GM19025 (cell line): Measurements from ENCODE around the gene LY6G6D.

ENCODE experiments used
- ATAC-seq: cut with Tn5 transposase; IDR thresholded peaks from one replicate; pipeline ENCODE4 v1.9.1; 2021; ENCODE audit warnings: mild to moderate bottlenecking, low read depth, moderate library complexity; ENCODE audit not compliant: unreplicated experiment

Gene LY6G6D

DNA sequence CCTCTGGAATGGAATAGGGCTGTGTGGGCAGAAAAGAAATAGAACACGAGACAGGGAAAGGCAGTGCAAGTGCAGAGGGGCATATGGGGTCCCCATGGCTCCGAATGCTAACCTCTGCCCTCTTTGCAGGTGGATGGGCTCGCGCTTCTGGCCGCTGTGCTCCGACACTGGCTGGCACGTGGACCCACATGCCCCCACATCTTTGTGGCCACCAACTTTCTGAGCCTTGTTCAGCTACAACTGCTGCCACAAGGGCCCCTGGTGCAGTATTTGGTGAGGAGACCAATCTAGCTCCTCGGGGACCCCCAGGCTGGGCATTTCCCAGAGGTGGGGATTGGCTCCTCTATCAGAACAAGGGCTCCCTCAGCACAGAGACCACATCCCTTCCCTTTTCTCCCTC is 46.2 kb downstream of the LY6G6D start:
- no peak for ATAC-seq

DNA sequence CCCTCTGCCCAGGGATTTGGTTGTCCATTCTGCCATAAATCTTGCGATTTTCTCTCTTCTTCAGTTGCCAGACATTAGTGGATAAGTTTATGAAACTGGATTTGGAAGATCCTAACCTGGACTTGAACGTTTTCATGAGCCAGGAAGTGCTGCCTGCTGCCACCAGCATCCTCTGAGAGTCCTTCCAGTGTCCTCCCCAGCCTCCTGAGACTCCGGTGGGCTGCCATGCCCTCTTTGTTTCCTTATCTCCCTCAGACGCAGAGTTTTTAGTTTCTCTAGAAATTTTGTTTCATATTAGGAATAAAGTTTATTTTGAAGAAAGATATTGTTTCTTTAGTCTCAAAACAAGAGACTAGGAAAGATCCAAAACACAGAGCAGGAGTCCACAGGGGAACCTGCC is 47.2 kb downstream of the LY6G6D start, which contains the start of gene SAPCD1:
TSS of gene SAPCD1 (plus strand) at position 301 of the 400 bp plus-strand sequence. CDS start 399 bp downstream, outside the sequence.
- ATAC-seq = no peak

DNA sequence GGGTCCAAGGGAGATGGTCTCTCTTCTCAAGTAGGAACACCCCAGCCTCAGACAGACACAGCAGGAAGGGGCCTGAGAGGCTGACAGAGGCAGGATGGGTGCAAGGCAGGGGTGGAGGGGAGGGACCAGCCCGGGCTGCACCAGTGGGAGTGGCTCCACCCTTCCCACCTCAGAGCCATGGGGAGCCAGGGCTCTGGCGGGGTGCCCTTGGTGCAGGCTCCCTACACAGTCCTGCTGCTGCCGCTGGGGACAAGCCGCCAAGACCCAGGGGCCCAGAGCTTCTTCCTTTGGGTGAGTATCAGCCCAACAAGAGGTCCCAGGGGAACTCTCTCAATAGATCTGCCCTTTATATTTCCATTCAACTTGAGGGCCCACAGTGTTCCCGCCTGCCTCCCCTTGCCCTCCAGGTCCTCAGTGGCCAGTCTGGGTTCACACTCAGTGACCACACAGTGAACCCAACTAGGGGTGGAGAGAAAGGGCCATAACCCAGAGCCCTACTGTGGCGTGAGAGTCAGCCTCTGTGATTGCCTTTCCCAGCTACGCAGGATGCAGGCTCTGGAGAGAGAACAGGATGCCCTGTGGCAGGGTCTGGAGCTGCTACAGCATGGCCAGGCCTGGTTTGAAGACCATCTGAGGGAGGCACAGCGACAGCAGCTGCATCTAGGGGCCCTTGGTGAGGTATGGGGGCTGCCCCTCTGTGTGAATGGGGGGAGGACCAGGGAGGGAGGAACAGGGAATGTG is 47.9 kb downstream of the LY6G6D start:
- ATAC-seq = no peak

DNA sequence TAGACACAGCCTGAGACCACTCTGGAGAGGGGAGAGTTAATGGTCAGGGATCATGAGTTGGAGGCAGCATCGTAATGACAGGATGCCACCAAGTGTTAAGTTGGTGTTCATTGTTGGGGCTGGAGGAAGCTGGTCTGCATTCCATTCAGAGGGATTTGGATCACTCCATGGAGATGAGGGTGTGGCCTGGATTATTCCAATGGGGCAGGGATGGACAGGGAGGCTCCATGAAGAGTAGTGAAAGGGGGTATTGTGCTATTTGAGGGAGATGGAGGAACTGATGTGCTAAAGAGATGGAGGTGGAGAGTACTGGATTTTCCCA is 48.4 kb downstream of the LY6G6D start:
- no peak for ATAC-seq

DNA sequence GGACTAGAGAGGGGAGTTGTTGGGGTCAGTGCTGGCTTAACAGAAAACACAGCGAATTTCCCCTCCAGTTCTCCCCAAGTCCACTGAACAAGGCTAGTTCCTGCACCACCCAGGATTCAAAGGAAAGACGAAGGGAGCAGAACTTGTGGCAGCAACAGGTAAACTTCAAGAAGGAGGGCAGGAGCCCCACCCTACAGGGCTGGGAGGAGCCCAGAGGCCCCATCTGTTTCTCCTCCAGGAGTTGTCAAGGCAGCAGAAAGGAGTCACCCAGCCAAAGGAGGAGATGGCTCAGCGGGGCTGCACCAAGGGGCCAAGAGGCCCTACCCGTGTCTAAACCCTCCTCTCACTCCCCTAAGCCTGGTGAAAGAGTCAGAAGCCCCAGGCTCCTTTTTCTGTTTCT is 49.0 kb downstream of the LY6G6D start:
- ATAC-seq = no peak

DNA sequence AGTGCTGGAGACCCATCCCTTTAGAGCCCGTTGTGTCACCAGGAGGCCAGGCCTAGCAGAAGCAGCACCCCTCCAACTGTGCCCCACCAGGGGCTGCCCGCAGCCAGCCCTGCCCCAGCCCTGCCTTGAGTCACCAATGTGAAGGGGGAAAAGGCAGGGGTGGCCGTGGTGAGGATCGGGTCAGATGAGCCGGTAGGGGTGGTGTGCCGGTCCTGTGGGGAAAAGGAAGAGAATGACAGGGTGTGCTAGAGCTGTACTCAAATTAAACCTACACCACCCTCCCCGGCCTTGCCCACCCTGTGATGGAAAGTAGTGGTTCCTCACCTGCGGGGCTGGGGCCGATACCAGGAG is 50.4 kb downstream of the LY6G6D start:
- ATAC-seq = no peak

DNA sequence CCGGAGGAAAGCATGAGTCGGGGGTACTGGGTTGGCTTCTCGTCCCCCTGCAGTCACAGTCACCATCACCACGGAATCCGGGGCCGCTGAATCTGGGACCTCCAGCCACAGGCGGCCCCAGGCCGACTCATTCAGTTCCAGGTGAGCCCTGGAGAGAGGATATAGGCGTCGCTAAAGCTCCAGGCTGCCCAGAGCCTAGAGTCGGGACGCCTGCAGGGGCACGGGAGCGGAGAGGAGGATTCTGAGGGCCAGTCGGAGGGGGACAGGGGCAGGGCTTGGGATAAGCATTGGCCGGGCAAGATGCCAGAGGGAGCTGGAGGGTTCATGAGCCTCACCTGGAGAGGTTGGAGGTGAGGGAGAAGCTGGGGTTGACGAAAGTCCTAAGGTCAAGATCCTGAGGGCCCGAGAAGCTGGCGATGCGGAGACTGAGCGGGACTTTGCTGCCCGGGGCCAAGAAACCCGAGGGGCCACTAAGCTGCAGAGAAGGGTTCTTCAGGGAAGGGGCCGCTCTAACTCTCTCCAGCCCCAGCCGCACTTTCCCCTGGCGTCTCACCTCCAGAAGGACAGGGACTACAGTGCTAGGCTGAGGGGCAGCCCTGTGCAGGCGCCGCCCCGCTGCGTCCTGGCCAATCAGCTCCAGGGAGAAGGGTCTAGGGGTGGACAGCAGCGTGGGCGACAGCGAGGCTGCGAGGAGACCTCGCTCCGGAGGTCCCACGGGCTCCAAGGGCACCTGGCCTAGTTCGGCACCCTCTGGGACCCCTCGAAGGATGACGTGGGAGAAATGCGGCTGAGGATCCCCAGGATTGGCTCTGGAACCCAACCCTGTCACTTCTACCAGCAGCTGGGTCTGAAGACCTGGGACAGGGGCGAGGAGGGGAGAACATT is 51.0 kb downstream of the LY6G6D start:
- no peak for ATAC-seq

DNA sequence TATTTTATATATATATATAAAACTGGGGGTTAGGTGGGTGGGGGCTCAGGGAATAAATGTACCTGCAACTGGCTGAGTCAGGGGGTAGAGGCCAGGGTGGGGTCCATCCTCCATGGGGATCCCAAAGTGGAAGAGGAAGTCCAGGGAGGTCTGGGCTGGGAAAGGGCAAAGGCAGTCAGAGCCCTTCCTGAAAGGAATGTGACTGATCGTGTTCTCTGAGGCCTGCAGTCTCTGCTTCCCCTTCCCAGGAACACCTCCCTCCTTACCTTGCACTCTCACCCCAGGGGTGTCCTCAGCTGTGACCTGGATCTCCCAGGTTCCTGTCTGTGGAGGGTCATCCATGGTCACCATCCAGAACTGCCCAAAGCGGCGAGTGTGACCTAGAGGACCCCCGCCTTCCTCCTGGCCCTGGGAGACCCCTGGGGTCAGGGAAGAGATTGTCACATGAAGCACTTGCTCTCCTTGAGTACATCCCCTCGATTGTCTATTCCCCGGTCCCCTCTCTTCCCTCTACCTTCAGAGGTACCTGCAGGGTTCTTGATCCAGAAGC is 52.0 kb downstream of the LY6G6D start:
- no peak for ATAC-seq
